Endothelial cell of umbilical vein (primary cell): ENCODE measurements around the gene ANKFN1. TPM values are rescaled to one million over a fixed set of nuclear protein-coding genes. Genes with fewer than 3 reads are reported as not detected.

Source experiments
- BruUV-seq: library from RNA; stranded (reverse); fragments of 400-500 nt; replicated peaks from 2 replicates; lab custom pipeline; 2021; lab: Mats Ljungman, UMichigan
- CTCF ChIA-PET: fragments of 300-600, 350-600 bp; sonication (Branson Sonifier 250); formaldehyde crosslinking; loops from one replicate; lab custom pipeline; 2021; ENCODE audit warnings: antibody characterized with exemption, inconsistent platforms; lab: Charles Lee
- POLR2A ChIA-PET: fragments of 300-600, 350-600 bp; sonication (Branson Sonifier 250); formaldehyde crosslinking; loops from one replicate; lab custom pipeline; 2021; ENCODE audit warnings: antibody characterized with exemption, inconsistent platforms; lab: Charles Lee
- DNase-seq: peaks from one replicate; pipeline ENCODE4 v3.0.0-alpha.2; 2011; ENCODE audit warnings: low read depth, low spot score
- FAIRE-seq: peaks from 2 replicates; lab custom pipeline; 2011; peaks lifted over from hg19 to GRCh38; lab: Jason Lieb, UNC
- H2AFZ ChIP-seq: 2 replicates; pipeline ENCODE4 v1.6.0; 2012; ENCODE audit warnings: low read depth, low read length, control low read depth, inconsistent platforms
- H3K27ac ChIP-seq: 2 replicates; pipeline ENCODE4 v1.5.1; 2011; ENCODE audit warnings: low read depth, mild to moderate bottlenecking, control low read depth, low read length, moderate library complexity; ENCODE audit not compliant: insufficient read depth
- H3K27me3 ChIP-seq, 2 experiments: 2 replicates each; pipeline versions ENCODE4 v1.6.0 to v1.6.1; 2011; ENCODE audit warnings: low read length in 2 of 2, mixed read lengths in 1 of 2; ENCODE audit not compliant: control insufficient read depth in 2 of 2, insufficient read depth in 2 of 2
- H3K36me3 ChIP-seq, 2 experiments: 2 replicates in 1 of 2; 3 replicates in 1 of 2; pipeline ENCODE4 v1.5.1; 2011; ENCODE audit warnings: low read length in 2 of 2, mild to moderate bottlenecking in 1 of 2, moderate library complexity in 1 of 2; ENCODE audit not compliant: control insufficient read depth in 2 of 2, insufficient read depth in 2 of 2; ENCODE audit errors: extremely low read depth in 1 of 2
- H3K4me1 ChIP-seq: 3 replicates; pipeline ENCODE4 v1.5.1; 2011; ENCODE audit warnings: mild to moderate bottlenecking, low read length; ENCODE audit not compliant: control insufficient read depth, insufficient read depth; ENCODE audit errors: extremely low read depth
- H3K4me2 ChIP-seq: 2 replicates; pipeline ENCODE4 v1.6.1; 2011; ENCODE audit warnings: low read length, control low read depth, mixed read lengths; ENCODE audit not compliant: insufficient read depth
- H3K4me3 ChIP-seq, 3 experiments: fragments of 200-600 bp in 1 of 3; sonication (generic), shearing (Covaris generic) in 1 of 3; replicated peaks in 1 of 3; 2 replicates each; pipeline ENCODE4 v1.5.1; 2011 to 2016; ENCODE audit warnings: control low read depth in 3 of 3, low read length in 3 of 3, mild to moderate bottlenecking in 2 of 3, inconsistent platforms in 1 of 3, low read depth in 1 of 3, moderate library complexity in 1 of 3; ENCODE audit not compliant: insufficient read depth in 1 of 3
- H3K79me2 ChIP-seq: 2 replicates; pipeline ENCODE4 v1.6.0; 2012; ENCODE audit warnings: low read length, inconsistent platforms; ENCODE audit not compliant: control insufficient read depth, insufficient read depth
- H3K9ac ChIP-seq: replicated peaks from 2 replicates; pipeline ENCODE3; 2011; ENCODE audit warnings: low read length, control low read depth; ENCODE audit not compliant: insufficient read depth; ENCODE audit errors: extremely low read depth
- H3K9me1 ChIP-seq: replicated peaks from 3 replicates; pipeline ENCODE4 v1.6.0; 2011; ENCODE audit warnings: mild to moderate bottlenecking, low read length; ENCODE audit not compliant: control insufficient read depth, insufficient read depth; ENCODE audit errors: extremely low read depth
- H3K9me3 ChIP-seq: replicated peaks from 2 replicates; pipeline ENCODE4 v1.5.1; 2012; ENCODE audit warnings: low read length, inconsistent platforms; ENCODE audit not compliant: control insufficient read depth, insufficient read depth
- H4K20me1 ChIP-seq: replicated peaks from 2 replicates; pipeline ENCODE3; 2011; ENCODE audit warnings: mild to moderate bottlenecking, low read length; ENCODE audit not compliant: control insufficient read depth, insufficient read depth; ENCODE audit errors: extremely low read depth
- MYC ChIP-seq: IDR thresholded peaks from one replicate; pipeline ENCODE4 v1.6.1; 2011; ENCODE audit warnings: mild to moderate bottlenecking, low read depth, low read length
- POLR2AphosphoS5 ChIP-seq: IDR thresholded peaks from 2 replicates; pipeline ENCODE4 v1.6.1; 2012; ENCODE audit warnings: low read depth, mild to moderate bottlenecking, control low read depth, low read length, moderate library complexity; ENCODE audit not compliant: insufficient read depth
- dilution Hi-C: fragments of 300-500 bp; cut with MboI; formaldehyde crosslinking; loops from one replicate; pipeline ENCODE4 v1.15.0; 2019; ENCODE audit warnings: low sequenced_read_pairs; ENCODE audit not compliant: extremely low pct_ligation_motif_present
- intact Hi-C: fragments of 100-400 bp; cut with micrococcal nuclease; formaldehyde crosslinking; loops from one replicate; pipeline ENCODE4 v1.10.0; 2022
- polyA plus RNA-seq, 4 experiments: library from polyadenylated mRNA; depleted of rRNA in 3 of 4; stranded (reverse) in 3 of 4; unstranded in 1 of 4; fragments of >200 nt; gene quantifications; 2 replicates each; pipeline versions ENCODE4 v1.2.1 to v1.2.3, GENCODE V29; 2011 to 2012; ENCODE audit warnings: missing spikeins in 1 of 4
- total RNA-seq: library from RNA; stranded (reverse); gene quantifications from 2 replicates; pipeline ENCODE4 v1.2.3, GENCODE V29; 2021
- TF ChIP-seq, protein P1 (sequence below), 2 donors: IDR thresholded peaks; 1 replicate in 1 of 2; 2 replicates in 1 of 2; pipeline ENCODE4 v1.5.1; 2011; ENCODE audit warnings: low read length in 2 of 2, mild to moderate bottlenecking in 2 of 2, moderate library complexity in 2 of 2, control low read depth in 1 of 2, inconsistent platforms in 1 of 2, low read depth in 1 of 2; ENCODE audit not compliant: insufficient read depth in 1 of 2; ENCODE audit errors: extremely low read depth in 1 of 2
- TF ChIP-seq, protein P2 (sequence below): IDR thresholded peaks from 2 replicates; pipeline ENCODE4 v1.6.1; 2011; ENCODE audit not compliant: insufficient read depth, insufficient read length

ANKFN1 gene
- total and polyA plus RNA-seq, 2 donors (not counting 3 experiments of a cell fraction or from before 2014, with no cell fraction given), result 0.15 TPM; not detected in 1

GRCh38 chr17:56177361-56177760 is 24.1 kb downstream of the ANKFN1 start:
- no peak overlapping the region for H3K4me2 ChIP-seq
- no peak for FAIRE-seq

DNA sequence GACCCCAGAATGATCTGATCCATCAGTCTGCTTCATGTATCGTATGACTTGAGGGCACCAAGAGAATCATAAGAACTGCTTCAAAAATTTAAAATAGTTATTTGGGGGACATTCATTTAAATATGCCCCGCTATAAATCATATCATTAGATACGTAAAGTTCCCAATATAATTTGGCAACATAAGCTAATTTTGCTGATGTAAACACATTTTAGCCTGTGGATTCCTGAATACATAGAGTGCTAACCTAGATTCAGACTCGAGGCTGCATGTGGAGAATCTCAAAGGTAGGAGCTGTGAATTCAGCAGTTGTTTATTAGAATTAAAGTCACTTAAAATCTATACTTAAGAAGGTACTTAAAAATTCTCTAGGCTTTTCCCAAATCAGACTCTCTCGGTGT is 24.9 kb downstream of the ANKFN1 start:
- BruUV-seq, result no TSS peak
- no peak overlapping the region for H2AFZ ChIP-seq
- no peak overlapping the region for H3K4me2 ChIP-seq
- H4K20me1 ChIP-seq, result no peaks in the 10 kb centered on the region
- DNase-seq, result no peak
- no peak for FAIRE-seq
- no peak overlapping the region for H3K4me3 ChIP-seq
- no peaks in the 10 kb centered on the region for H3K79me2 ChIP-seq
- H3K27ac ChIP-seq, result no peak overlapping the region
- H3K27me3 ChIP-seq, result no peaks in the 10 kb centered on the region
- H3K9me3 ChIP-seq, result no peaks in the 10 kb centered on the region
- dilution Hi-C loops (loop anchor here (10.0 kb wide), 1 partner anchor 117 kb away; no protein-coding TSS in a partner anchor), intact Hi-C loops (no loop called here)
- TF ChIP-seq, protein P1, sequence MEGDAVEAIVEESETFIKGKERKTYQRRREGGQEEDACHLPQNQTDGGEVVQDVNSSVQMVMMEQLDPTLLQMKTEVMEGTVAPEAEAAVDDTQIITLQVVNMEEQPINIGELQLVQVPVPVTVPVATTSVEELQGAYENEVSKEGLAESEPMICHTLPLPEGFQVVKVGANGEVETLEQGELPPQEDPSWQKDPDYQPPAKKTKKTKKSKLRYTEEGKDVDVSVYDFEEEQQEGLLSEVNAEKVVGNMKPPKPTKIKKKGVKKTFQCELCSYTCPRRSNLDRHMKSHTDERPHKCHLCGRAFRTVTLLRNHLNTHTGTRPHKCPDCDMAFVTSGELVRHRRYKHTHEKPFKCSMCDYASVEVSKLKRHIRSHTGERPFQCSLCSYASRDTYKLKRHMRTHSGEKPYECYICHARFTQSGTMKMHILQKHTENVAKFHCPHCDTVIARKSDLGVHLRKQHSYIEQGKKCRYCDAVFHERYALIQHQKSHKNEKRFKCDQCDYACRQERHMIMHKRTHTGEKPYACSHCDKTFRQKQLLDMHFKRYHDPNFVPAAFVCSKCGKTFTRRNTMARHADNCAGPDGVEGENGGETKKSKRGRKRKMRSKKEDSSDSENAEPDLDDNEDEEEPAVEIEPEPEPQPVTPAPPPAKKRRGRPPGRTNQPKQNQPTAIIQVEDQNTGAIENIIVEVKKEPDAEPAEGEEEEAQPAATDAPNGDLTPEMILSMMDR (IDR thresholded peaks at IDR 0.05; ENCODE audit: extremely low read depth in 1 of 2, insufficient read depth in 1 of 2, low read depth in 1 of 2, low read length in 2 of 2), result no peak
- H3K4me1 ChIP-seq, result no peaks in the 10 kb centered on the region
- ChIA-PET POLR2A (no interaction called here), CTCF (no interaction called here)
- H3K36me3 ChIP-seq, result no peaks in the 10 kb centered on the region
- no peak overlapping the region for H3K9ac ChIP-seq
- no peaks in the 10 kb centered on the region for H3K9me1 ChIP-seq

More at GRCh38 chr17:56177361-56177760, 24.1 kb downstream of the ANKFN1 start:
- intact Hi-C loops, result no loop called here
- H3K27ac ChIP-seq, result no peak overlapping the region
- H3K9me3 ChIP-seq, result no peaks in the 10 kb centered on the region
- no peaks in the 10 kb centered on the region for H3K9me1 ChIP-seq
- ChIA-PET POLR2A (no interaction called here), CTCF (no interaction called here)
- no peaks in the 10 kb centered on the region for H3K4me1 ChIP-seq
- TF ChIP-seq POLR2AphosphoS5 (no peak), MYC (no peak)
- TF ChIP-seq, protein P2, sequence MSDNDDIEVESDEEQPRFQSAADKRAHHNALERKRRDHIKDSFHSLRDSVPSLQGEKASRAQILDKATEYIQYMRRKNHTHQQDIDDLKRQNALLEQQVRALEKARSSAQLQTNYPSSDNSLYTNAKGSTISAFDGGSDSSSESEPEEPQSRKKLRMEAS, result no peak
- no peak overlapping the region for H2AFZ ChIP-seq
- no peak for DNase-seq
- dilution Hi-C loops, result loop anchor here (10.0 kb wide), 1 partner anchor 117 kb away; no protein-coding TSS in a partner anchor
- H3K9ac ChIP-seq, result no peak overlapping the region
- no peaks in the 10 kb centered on the region for H3K79me2 ChIP-seq
- H4K20me1 ChIP-seq, result no peaks in the 10 kb centered on the region
- no peaks in the 10 kb centered on the region for H3K27me3 ChIP-seq
- BruUV-seq, result no TSS peak
- H3K36me3 ChIP-seq, result no peaks in the 10 kb centered on the region
- H3K4me3 ChIP-seq, result no peak overlapping the region
